Activated T-cell treated with anti-CD3 and anti-CD28 coated beads, Interleukin-2, amount 50 U/mL, for 4 hours (primary cell): ENCODE results near the gene KREMEN2. TPM values are rescaled to one million over a fixed set of nuclear protein-coding genes. Genes with fewer than 3 reads are reported as not detected.
"Not testable (repeated sequence)": the region's sequence is repeated elsewhere in the genome, so short reads cannot be mapped to it uniquely, and the experiment has no call there.

ENCODE experiments used
- ATAC-seq, 2 donors: fragments of 200-7000 bp; cut with Tn5 transposase; one replicate each; pipeline ENCODE4 v1.10.0; 2021
- DNase-seq: peaks from one replicate; pipeline ENCODE4 v3.0.0-alpha.2; 2020
- H3K27me3 Mint-ChIP-seq: one replicate; pipeline ENCODE4 v1.8.0; 2021; ENCODE audit warnings: low read depth, mixed read lengths
- H3K36me3 Mint-ChIP-seq: one replicate; pipeline ENCODE4 v1.8.0; 2022; ENCODE audit warnings: mixed read lengths; ENCODE audit not compliant: insufficient read depth
- H3K4me1 Mint-ChIP-seq: one replicate; pipeline ENCODE4 v1.8.0; 2021; ENCODE audit warnings: low read depth, mixed read lengths
- H3K4me3 Mint-ChIP-seq: one replicate; pipeline ENCODE4 v1.8.0; 2021; ENCODE audit warnings: mild to moderate bottlenecking, moderate library complexity, mixed read lengths
- H3K9me3 Mint-ChIP-seq: one replicate; pipeline ENCODE4 v1.8.0; 2021; ENCODE audit warnings: mixed read lengths
- total RNA-seq, 3 donors: library from RNA; stranded (reverse); gene quantifications; one replicate each; pipeline ENCODE4 v1.2.1, GENCODE V29; 2021

Gene KREMEN2
- under 1 TPM in 2 of 3 donors, not detected in 1; 0.11 TPM for total RNA-seq

GRCh38 chr16:2963723-2964474, at the start of gene KREMEN2:
KREMEN2 (plus strand) TSS chr16:2964275; CDS start chr16:2964521, 246 bp downstream.
- ATAC-seq, result peak; percentile 18 to 25
- DNase-seq, result peak; percentile 39
- Mint-ChIP-seq H3K27me3 (peaks cover 37% of the 10 kb centered on the region), H3K4me1 (peaks cover 25% of the 10 kb centered on the region), H3K9me3 (no peaks in the 10 kb centered on the region), H3K36me3 (no peaks in the 10 kb centered on the region), H3K4me3 (peak within 1 kb of the TSS; percentile 75)

GRCh38 chr16:2915196-2915929, 48.7 kb upstream of the KREMEN2 start:
- Mint-ChIP-seq H3K9me3 (no peaks in the 10 kb centered on the region), H3K27me3 (no peaks in the 10 kb centered on the region), H3K4me1 (peaks cover 27% of the 10 kb centered on the region), H3K36me3 (peaks cover 8% of the 10 kb centered on the region), H3K4me3 (no peak overlapping the region)
- no peak for ATAC-seq
- DNase-seq, result no peak

GRCh38 chr16:2919511-2920255, 44.4 kb upstream of the KREMEN2 start:
- H3K4me3 Mint-ChIP-seq, result no peak overlapping the region
- H3K9me3 Mint-ChIP-seq, result no peaks in the 10 kb centered on the region
- peaks cover 2% of the 10 kb centered on the region for H3K4me1 Mint-ChIP-seq
- peak; percentile 63 for DNase-seq
- peaks cover 12% of the 10 kb centered on the region for H3K36me3 Mint-ChIP-seq
- peak; percentile 59 to 62 for ATAC-seq
- no peaks in the 10 kb centered on the region for H3K27me3 Mint-ChIP-seq

GRCh38 chr16:2923481-2923880, 40.6 kb upstream of the KREMEN2 start:
- ATAC-seq (no peak), DNase-seq (no peak)
- Mint-ChIP-seq H3K4me3 (no peak overlapping the region), H3K27me3 (no peaks in the 10 kb centered on the region), H3K36me3 (peaks cover 12% of the 10 kb centered on the region), H3K4me1 (peaks cover 9% of the 10 kb centered on the region), H3K9me3 (no peaks in the 10 kb centered on the region)

- ATAC-seq, result no peak
- no peak for DNase-seq
Measured at GRCh38 chr16:2924901-2925755, 38.9 kb upstream of the KREMEN2 start.

GRCh38 chr16:2925951-2926649, 38.0 kb upstream of the KREMEN2 start:
- Mint-ChIP-seq H3K27me3 (no peaks in the 10 kb centered on the region), H3K36me3 (peaks cover 6% of the 10 kb centered on the region)
- no peak for ATAC-seq

More at GRCh38 chr16:2924901-2925755, 38.9 kb upstream of the KREMEN2 start:
- no peak overlapping the region for H3K4me3 Mint-ChIP-seq
- H3K9me3 Mint-ChIP-seq, result no peaks in the 10 kb centered on the region
- H3K36me3 Mint-ChIP-seq, result peaks cover 6% of the 10 kb centered on the region
- H3K4me1 Mint-ChIP-seq, result peaks cover 7% of the 10 kb centered on the region
- no peaks in the 10 kb centered on the region for H3K27me3 Mint-ChIP-seq

GRCh38 chr16:2926650-2926999, 37.5 kb upstream of the KREMEN2 start:
- Mint-ChIP-seq H3K4me3 (no peak overlapping the region), H3K27me3 (no peaks in the 10 kb centered on the region), H3K9me3 (no peaks in the 10 kb centered on the region), H3K36me3 (peaks cover 6% of the 10 kb centered on the region), H3K4me1 (peaks cover 7% of the 10 kb centered on the region)
- ATAC-seq (no peak), DNase-seq (no peak)

More at GRCh38 chr16:2925951-2926649, 38.0 kb upstream of the KREMEN2 start:
- Mint-ChIP-seq H3K4me1 (peaks cover 7% of the 10 kb centered on the region), H3K9me3 (no peaks in the 10 kb centered on the region), H3K4me3 (no peak overlapping the region)
- no peak for DNase-seq

- Mint-ChIP-seq H3K27me3 (no peaks in the 10 kb centered on the region), H3K9me3 (no peaks in the 10 kb centered on the region), H3K4me1 (peaks cover 7% of the 10 kb centered on the region), H3K4me3 (no peak overlapping the region), H3K36me3 (peaks cover 6% of the 10 kb centered on the region)
- ATAC-seq (peak; percentile 98 to 99), DNase-seq (peak; percentile 86)
Measured at GRCh38 chr16:2927010-2927646, 36.9 kb upstream of the KREMEN2 start.

GRCh38 chr16:2928151-2928550, 35.9 kb upstream of the KREMEN2 start:
- not testable (repeated sequence) for H3K9me3 Mint-ChIP-seq, DNase-seq, H3K4me1 Mint-ChIP-seq, H3K36me3 Mint-ChIP-seq, H3K27me3 Mint-ChIP-seq, H3K4me3 Mint-ChIP-seq, ATAC-seq

- ATAC-seq (no peak), DNase-seq (no peak)
- no peaks in the 10 kb centered on the region for H3K27me3 Mint-ChIP-seq
- peaks cover 7% of the 10 kb centered on the region for H3K4me1 Mint-ChIP-seq
- H3K36me3 Mint-ChIP-seq, result no peaks in the 10 kb centered on the region
- no peak overlapping the region for H3K4me3 Mint-ChIP-seq
- no peaks in the 10 kb centered on the region for H3K9me3 Mint-ChIP-seq
Measured at GRCh38 chr16:2928796-2929195, 35.3 kb upstream of the KREMEN2 start.

GRCh38 chr16:2929693-2930092, 34.4 kb upstream of the KREMEN2 start:
- Mint-ChIP-seq H3K9me3 (no peaks in the 10 kb centered on the region), H3K4me3 (no peak overlapping the region), H3K4me1 (peaks cover 7% of the 10 kb centered on the region), H3K36me3 (peaks cover 8% of the 10 kb centered on the region), H3K27me3 (no peaks in the 10 kb centered on the region)
- DNase-seq, result no peak
- ATAC-seq, result no peak

- Mint-ChIP-seq H3K9me3 (no peaks in the 10 kb centered on the region), H3K4me3 (no peak overlapping the region), H3K4me1 (peaks cover 7% of the 10 kb centered on the region)
Measured at GRCh38 chr16:2930236-2930635, 33.8 kb upstream of the KREMEN2 start.

More at GRCh38 chr16:2930236-2930635, 33.8 kb upstream of the KREMEN2 start:
- no peak for ATAC-seq
- no peaks in the 10 kb centered on the region for H3K27me3 Mint-ChIP-seq
- no peak for DNase-seq
- H3K36me3 Mint-ChIP-seq, result peaks cover 9% of the 10 kb centered on the region
